OCI-LY1 (cell line): ENCODE data around the gene ANTXR1.

Experiments
- H2AFZ ChIP-seq: fragments of 200-600 bp; sonication (generic), shearing (Covaris generic); 2 replicates; pipeline ENCODE4 v1.6.0; 2014; ENCODE audit warnings: antibody characterized with exemption, mild to moderate bottlenecking, low read length
- H3F3A ChIP-seq: fragments of 200-600 bp; sonication (generic), shearing (Covaris generic); 2 replicates; pipeline ENCODE4 v1.6.0; 2014; ENCODE audit warnings: mild to moderate bottlenecking, antibody characterized with exemption, low read length, moderate library complexity; ENCODE audit not compliant: insufficient read depth
- H3K27ac ChIP-seq: fragments of 200-600 bp; sonication (generic); 2 replicates; pipeline ENCODE4 v1.5.1; 2014; ENCODE audit warnings: low read length, mixed run types, mild to moderate bottlenecking, low read depth; ENCODE audit not compliant: poor library complexity, severe bottlenecking
- H3K27me3 ChIP-seq: fragments of 200-600 bp; sonication (generic); 2 replicates; pipeline ENCODE4 v1.6.0; 2014; ENCODE audit warnings: antibody characterized with exemption, mild to moderate bottlenecking, low read length, moderate library complexity; ENCODE audit not compliant: insufficient read depth
- H3K36me3 ChIP-seq: fragments of 200-600 bp; sonication (generic); 2 replicates; pipeline ENCODE4 v1.6.1; 2014; ENCODE audit warnings: mild to moderate bottlenecking, antibody characterized with exemption, low read length, moderate library complexity, mixed read lengths; ENCODE audit not compliant: insufficient read depth
- H3K4me1 ChIP-seq: fragments of 200-600 bp; sonication (generic); 2 replicates; pipeline ENCODE4 v1.5.1; 2014; ENCODE audit warnings: mild to moderate bottlenecking, low read length, moderate library complexity; ENCODE audit not compliant: insufficient read depth, severe bottlenecking
- H3K4me2 ChIP-seq: fragments of 200-600 bp; sonication (generic), shearing (Covaris generic); 2 replicates; pipeline ENCODE4 v1.6.1; 2014; ENCODE audit warnings: low read length
- H3K4me3 ChIP-seq: fragments of 200-600 bp; sonication (generic); 2 replicates; pipeline ENCODE4 v1.5.1; 2014; ENCODE audit warnings: low read length, low read depth, mild to moderate bottlenecking, mixed read lengths; ENCODE audit not compliant: poor library complexity, severe bottlenecking
- H3K79me2 ChIP-seq: fragments of 200-600 bp; shearing (Covaris generic); 2 replicates; pipeline ENCODE4 v1.6.1; 2016; ENCODE audit warnings: mixed run types, low read length, mixed read lengths; ENCODE audit not compliant: insufficient read depth
- H3K9ac ChIP-seq: fragments of 200-600 bp; sonication (generic), shearing (Covaris generic); 2 replicates; pipeline ENCODE4 v1.6.1; 2014; ENCODE audit warnings: mild to moderate bottlenecking, low read length, mixed read lengths
- H3K9me2 ChIP-seq: fragments of 200-600 bp; sonication (generic), shearing (Covaris generic); 2 replicates; pipeline ENCODE4 v1.6.1; 2014; ENCODE audit warnings: low read depth, mild to moderate bottlenecking, low read length, mixed read lengths
- H3K9me3 ChIP-seq: fragments of 200-600 bp; shearing (Covaris generic); 2 replicates; pipeline ENCODE4 v1.6.1; 2014; ENCODE audit warnings: low read length, mixed read lengths
- H4K20me1 ChIP-seq: fragments of 200-600 bp; sonication (generic), shearing (Covaris generic); 2 replicates; pipeline ENCODE4 v1.6.0; 2016; ENCODE audit warnings: mild to moderate bottlenecking, low read length; ENCODE audit not compliant: insufficient read depth
- EZH2 ChIP-seq: fragments of 200-600 bp; sonication (generic), shearing (Covaris generic); IDR thresholded peaks from 2 replicates; pipeline ENCODE4 v1.8.0; 2017; ENCODE audit warnings: borderline replicate concordance, mixed run types, mild to moderate bottlenecking, antibody characterized with exemption, low read length, moderate library complexity, mixed read lengths
- TF ChIP-seq, protein P1 (sequence below): fragments of 200-600 bp; sonication (generic), shearing (Covaris generic); IDR thresholded peaks from 2 replicates; pipeline ENCODE4 v1.5.1; 2017; ENCODE audit warnings: mild to moderate bottlenecking, antibody characterized with exemption, low read length, moderate library complexity, mixed read lengths

Gene ANTXR1

DNA sequence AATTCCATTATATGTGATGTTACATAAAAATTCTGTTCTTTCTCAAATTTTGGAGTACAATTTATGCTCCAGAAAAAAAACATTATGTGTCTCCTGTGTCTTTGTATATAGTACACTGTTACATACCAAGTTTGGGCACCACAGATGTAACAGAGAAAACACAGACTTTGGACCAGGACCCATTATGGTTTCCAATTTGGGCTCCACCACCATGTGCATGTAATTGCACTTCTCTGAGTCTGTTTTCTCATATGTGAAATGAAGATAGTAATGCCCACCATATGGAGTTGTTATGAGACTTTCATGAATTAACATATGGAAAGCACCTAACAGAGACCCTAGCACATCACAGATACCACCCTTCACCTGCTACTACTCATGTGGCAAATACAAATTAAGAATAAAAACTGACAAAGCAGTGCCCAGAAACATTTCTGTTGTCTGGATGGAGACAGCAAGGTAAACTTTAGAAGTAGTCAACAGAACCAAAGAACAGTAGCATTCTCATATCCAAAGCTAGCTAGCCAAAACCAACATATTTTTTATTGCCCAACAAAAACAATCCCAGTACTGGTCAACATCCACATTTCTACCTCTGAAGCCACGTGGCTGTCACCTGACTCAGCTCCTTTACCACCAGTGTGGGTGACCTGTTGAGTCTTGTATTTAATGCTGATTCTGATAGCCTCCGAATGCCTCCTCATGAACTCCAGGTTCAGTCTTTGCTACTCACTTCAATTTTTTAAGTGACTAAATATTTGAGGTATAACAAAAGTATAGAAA lies 42.9 kb downstream of the ANTXR1 start:
- H3K79me2 ChIP-seq, result no peaks in the 10 kb centered on the region
- H3K4me3 ChIP-seq, result no peak overlapping the region
- H3K27ac ChIP-seq, result no peak overlapping the region
- H3K36me3 ChIP-seq, result no peaks in the 10 kb centered on the region
- H3K9me3 ChIP-seq, result no peaks in the 10 kb centered on the region
- TF ChIP-seq, protein P1, sequence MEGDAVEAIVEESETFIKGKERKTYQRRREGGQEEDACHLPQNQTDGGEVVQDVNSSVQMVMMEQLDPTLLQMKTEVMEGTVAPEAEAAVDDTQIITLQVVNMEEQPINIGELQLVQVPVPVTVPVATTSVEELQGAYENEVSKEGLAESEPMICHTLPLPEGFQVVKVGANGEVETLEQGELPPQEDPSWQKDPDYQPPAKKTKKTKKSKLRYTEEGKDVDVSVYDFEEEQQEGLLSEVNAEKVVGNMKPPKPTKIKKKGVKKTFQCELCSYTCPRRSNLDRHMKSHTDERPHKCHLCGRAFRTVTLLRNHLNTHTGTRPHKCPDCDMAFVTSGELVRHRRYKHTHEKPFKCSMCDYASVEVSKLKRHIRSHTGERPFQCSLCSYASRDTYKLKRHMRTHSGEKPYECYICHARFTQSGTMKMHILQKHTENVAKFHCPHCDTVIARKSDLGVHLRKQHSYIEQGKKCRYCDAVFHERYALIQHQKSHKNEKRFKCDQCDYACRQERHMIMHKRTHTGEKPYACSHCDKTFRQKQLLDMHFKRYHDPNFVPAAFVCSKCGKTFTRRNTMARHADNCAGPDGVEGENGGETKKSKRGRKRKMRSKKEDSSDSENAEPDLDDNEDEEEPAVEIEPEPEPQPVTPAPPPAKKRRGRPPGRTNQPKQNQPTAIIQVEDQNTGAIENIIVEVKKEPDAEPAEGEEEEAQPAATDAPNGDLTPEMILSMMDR, result no peak
- no peak for TF ChIP-seq EZH2
- H3K9ac ChIP-seq, result no peak overlapping the region
- no peaks in the 10 kb centered on the region for H3K4me1 ChIP-seq
- H3K9me2 ChIP-seq, result no peaks in the 10 kb centered on the region
- H2AFZ ChIP-seq, result no peak overlapping the region
- no peaks in the 10 kb centered on the region for H3F3A ChIP-seq
- no peaks in the 10 kb centered on the region for H4K20me1 ChIP-seq
- H3K27me3 ChIP-seq, result no peaks in the 10 kb centered on the region
- H3K4me2 ChIP-seq, result no peak overlapping the region

DNA sequence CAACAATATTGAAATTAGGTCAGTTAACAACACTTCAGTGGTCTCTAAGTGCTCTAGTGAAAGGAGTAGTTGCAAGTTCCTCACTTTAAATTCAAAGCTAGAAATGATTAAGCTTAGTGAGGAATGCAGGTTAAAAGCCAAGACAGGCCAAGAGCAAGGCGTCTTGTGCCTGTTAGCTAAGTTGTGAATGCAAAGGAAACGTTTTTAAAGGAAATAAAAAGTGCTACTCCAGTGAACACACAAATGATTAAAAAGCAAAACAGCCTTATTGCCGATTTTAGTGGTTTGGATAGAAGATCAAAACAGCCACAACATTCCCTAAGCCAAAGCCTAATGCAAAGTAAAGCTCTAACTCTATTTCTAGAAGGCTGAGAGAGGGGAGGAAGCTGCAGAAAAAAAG lies 44.7 kb downstream of the ANTXR1 start:
- Histone ChIP-seq H3K4me3 (no peak overlapping the region), H4K20me1 (no peaks in the 10 kb centered on the region), H3F3A (no peaks in the 10 kb centered on the region), H3K79me2 (no peaks in the 10 kb centered on the region), H3K4me2 (no peak overlapping the region), H3K27ac (no peak overlapping the region), H2AFZ (no peak overlapping the region), H3K36me3 (no peaks in the 10 kb centered on the region), H3K27me3 (no peaks in the 10 kb centered on the region), H3K9ac (no peak overlapping the region), H3K4me1 (no peaks in the 10 kb centered on the region), H3K9me3 (no peaks in the 10 kb centered on the region), H3K9me2 (no peaks in the 10 kb centered on the region)
- TF ChIP-seq, protein P1, result no peak

DNA sequence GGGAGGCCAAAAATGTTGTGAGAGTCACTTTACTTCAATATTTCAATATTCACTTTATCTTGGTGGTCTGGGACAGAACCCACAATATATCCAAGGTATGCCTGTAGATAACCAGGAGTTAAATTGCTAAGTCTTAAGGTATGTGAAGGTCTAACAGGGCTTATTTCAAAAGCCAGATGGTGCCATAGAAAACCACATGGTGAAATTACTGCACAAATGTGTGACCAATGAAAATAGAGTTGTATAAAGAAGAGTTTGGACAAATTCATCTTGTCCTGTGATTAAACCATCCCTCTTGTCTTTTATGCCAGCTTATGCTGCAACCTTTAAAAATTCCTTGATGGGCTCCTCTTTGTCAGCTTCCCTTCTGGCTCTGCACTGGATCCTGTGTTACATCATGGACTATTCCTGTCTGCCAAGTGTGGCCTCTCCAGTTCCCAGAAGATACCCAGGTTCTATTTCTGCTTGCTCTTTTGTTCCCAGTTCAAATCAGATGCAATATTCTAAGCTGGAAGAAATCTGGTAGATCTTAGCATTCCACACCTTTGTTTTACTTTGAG lies 46.8 kb downstream of the ANTXR1 start:
- no peaks in the 10 kb centered on the region for H3K9me3 ChIP-seq
- H3F3A ChIP-seq, result no peaks in the 10 kb centered on the region
- H3K4me2 ChIP-seq, result no peak overlapping the region
- H3K36me3 ChIP-seq, result no peaks in the 10 kb centered on the region
- H3K27me3 ChIP-seq, result no peaks in the 10 kb centered on the region
- no peak overlapping the region for H3K27ac ChIP-seq
- H3K4me3 ChIP-seq, result no peak overlapping the region
- no peaks in the 10 kb centered on the region for H3K9me2 ChIP-seq
- no peaks in the 10 kb centered on the region for H3K79me2 ChIP-seq
- H4K20me1 ChIP-seq, result no peaks in the 10 kb centered on the region
- no peak overlapping the region for H2AFZ ChIP-seq
- TF ChIP-seq, protein P1, result no peak
- no peak for TF ChIP-seq EZH2
- H3K4me1 ChIP-seq, result no peaks in the 10 kb centered on the region
- no peak overlapping the region for H3K9ac ChIP-seq
